MM.1S (cell line): ENCODE measurements around the gene LASP1.

ENCODE experiments used
- DNase-seq: peaks from one replicate; pipeline ENCODE4 v3.0.0-alpha.2; 2015
- H2AFZ ChIP-seq: fragments of 300-600 bp; sonication (generic); 2 replicates; pipeline ENCODE4 v1.6.0; 2016; ENCODE audit warnings: antibody characterized with exemption, low read length
- H3F3A ChIP-seq: fragments of 300-600 bp; sonication (generic); 2 replicates; pipeline ENCODE4 v1.6.1; 2016; ENCODE audit warnings: mild to moderate bottlenecking, antibody characterized with exemption, low read length, moderate library complexity, mixed read lengths; ENCODE audit not compliant: insufficient read depth
- H3K27ac ChIP-seq: fragments of 300-600 bp; sonication (generic); 2 replicates; pipeline ENCODE4 v1.5.1; 2016; ENCODE audit warnings: mild to moderate bottlenecking, low read length
- H3K27me3 ChIP-seq: fragments of 300-600 bp; sonication (generic); replicated peaks from 2 replicates; pipeline ENCODE4 v1.6.0; 2016; ENCODE audit warnings: low read length; ENCODE audit not compliant: insufficient read depth
- H3K36me3 ChIP-seq: fragments of 300-600 bp; sonication (generic); replicated peaks from 2 replicates; pipeline ENCODE4 v1.6.1; 2016; ENCODE audit warnings: mild to moderate bottlenecking, low read length, mixed read lengths; ENCODE audit not compliant: insufficient read depth
- H3K4me1 ChIP-seq: fragments of 300-600 bp; sonication (generic); 2 replicates; pipeline ENCODE4 v1.6.1; 2016; ENCODE audit warnings: low read length, mixed read lengths
- H3K4me2 ChIP-seq: fragments of 300-600 bp; sonication (generic); 2 replicates; pipeline ENCODE4 v1.6.0; 2016; ENCODE audit warnings: low read depth, low read length
- H3K4me3 ChIP-seq: fragments of 300-600 bp; sonication (generic); 2 replicates; pipeline ENCODE4 v1.5.1; 2016; ENCODE audit warnings: low read length, mixed read lengths
- H3K79me2 ChIP-seq: fragments of 300-600 bp; sonication (generic); 2 replicates; pipeline ENCODE4 v1.6.1; 2016; ENCODE audit warnings: mixed run types, low read length, mixed read lengths
- H3K9ac ChIP-seq: fragments of 300-600 bp; sonication (generic); 2 replicates; pipeline ENCODE4 v1.6.1; 2016; ENCODE audit warnings: low read length, mixed read lengths
- H3K9me2 ChIP-seq: fragments of 300-600 bp; sonication (generic); replicated peaks from 2 replicates; pipeline ENCODE4 v1.6.1; 2016; ENCODE audit warnings: mild to moderate bottlenecking, low read length, mixed read lengths; ENCODE audit not compliant: insufficient read depth
- H3K9me3 ChIP-seq: fragments of 300-600 bp; sonication (generic); replicated peaks from 2 replicates; pipeline ENCODE4 v1.6.1; 2016; ENCODE audit warnings: mild to moderate bottlenecking, low read length, mixed read lengths; ENCODE audit not compliant: insufficient read depth
- H4K20me1 ChIP-seq: fragments of 300-600 bp; sonication (generic); 2 replicates; pipeline ENCODE4 v1.6.1; 2016; ENCODE audit warnings: mild to moderate bottlenecking, low read length, moderate library complexity, mixed read lengths; ENCODE audit not compliant: insufficient read depth
- CTCF ChIP-seq: fragments of 300-600 bp; sonication (generic); IDR thresholded peaks from 2 replicates; pipeline ENCODE4 v1.5.1; 2016; ENCODE audit warnings: antibody characterized with exemption, low read length, mixed read lengths
- EZH2 ChIP-seq: fragments of 300-600 bp; sonication (generic); optimal IDR thresholded peaks from 2 replicates; pipeline ENCODE3; 2017; ENCODE audit warnings: low read depth, mild to moderate bottlenecking, antibody characterized with exemption, low read length, mixed read lengths
- EZH2phosphoT487 ChIP-seq: fragments of 300-600 bp; sonication (generic); IDR thresholded peaks from 2 replicates; pipeline ENCODE4 v1.6.1; 2018; ENCODE audit warnings: antibody characterized with exemption, low read length

Gene LASP1

GRCh38 chr17:38893607-38894006, 23.7 kb downstream of the LASP1 start:
- peaks cover 15% of the 10 kb centered on the region for H3F3A ChIP-seq
- DNase-seq: no peak
- H3K4me2 ChIP-seq: no peak overlapping the region
- TF ChIP-seq EZH2: no peak
- TF ChIP-seq EZH2phosphoT487: no peak
- TF ChIP-seq CTCF: no peak
- no peaks in the 10 kb centered on the region for H3K27me3 ChIP-seq
- H3K9me2 ChIP-seq: no peaks in the 10 kb centered on the region
- H4K20me1 ChIP-seq: no peaks in the 10 kb centered on the region
- no peak overlapping the region for H2AFZ ChIP-seq
- H3K9me3 ChIP-seq: no peaks in the 10 kb centered on the region
- no peak overlapping the region for H3K27ac ChIP-seq
- H3K36me3 ChIP-seq: no peaks in the 10 kb centered on the region
- H3K9ac ChIP-seq: no peak overlapping the region
- H3K79me2 ChIP-seq: peaks cover 33% of the 10 kb centered on the region
- no peak overlapping the region for H3K4me3 ChIP-seq
- peaks cover 23% of the 10 kb centered on the region for H3K4me1 ChIP-seq

GRCh38 chr17:38894276-38894675, 24.4 kb downstream of the LASP1 start:
- H3K36me3 ChIP-seq: no peaks in the 10 kb centered on the region
- peaks cover 31% of the 10 kb centered on the region for H3K79me2 ChIP-seq
- H3K9me3 ChIP-seq: no peaks in the 10 kb centered on the region
- H3K27me3 ChIP-seq: no peaks in the 10 kb centered on the region
- H3K27ac ChIP-seq: no peak overlapping the region
- H2AFZ ChIP-seq: no peak overlapping the region
- H3K4me1 ChIP-seq: peaks cover 30% of the 10 kb centered on the region
- H3K4me3 ChIP-seq: no peak overlapping the region
- H3K9me2 ChIP-seq: no peaks in the 10 kb centered on the region
- H4K20me1 ChIP-seq: no peaks in the 10 kb centered on the region
- no peak for TF ChIP-seq EZH2
- no peak for TF ChIP-seq EZH2phosphoT487
- TF ChIP-seq CTCF: no peak
- no peak overlapping the region for H3K9ac ChIP-seq
- DNase-seq: no peak
- no peak overlapping the region for H3K4me2 ChIP-seq
- peaks cover 15% of the 10 kb centered on the region for H3F3A ChIP-seq

DNA sequence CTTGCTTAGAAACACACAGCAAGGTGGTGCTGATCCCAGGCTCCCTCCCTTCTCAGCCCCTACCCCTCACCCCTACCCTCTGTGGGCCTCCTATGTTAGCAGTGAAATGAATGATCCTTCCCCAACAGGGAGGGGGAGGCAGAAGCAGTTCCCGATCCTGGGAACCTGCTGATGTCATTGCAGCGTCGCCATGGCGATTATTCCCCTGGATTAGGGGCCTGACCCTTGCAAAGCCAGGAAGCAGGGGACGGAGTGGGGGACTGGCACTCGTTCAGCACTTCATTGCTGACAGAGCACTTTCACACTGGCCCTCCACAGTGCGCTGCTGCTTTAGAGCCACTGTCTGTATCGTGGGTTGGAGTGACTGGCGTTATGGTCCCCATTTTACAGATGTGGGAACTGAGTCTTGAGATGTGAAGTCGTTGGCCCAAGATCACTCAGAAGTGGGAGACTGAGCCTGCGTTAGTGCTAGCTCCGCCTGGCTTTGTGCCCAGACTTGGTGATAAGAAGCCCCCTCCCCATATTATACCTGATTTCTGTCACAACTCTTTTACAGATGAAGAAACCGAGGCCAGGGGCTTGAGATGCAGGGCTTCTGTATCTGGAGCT, 26.6 kb downstream of the LASP1 start:
- H3K27ac ChIP-seq: no peak overlapping the region; the same call in 1 of the 2 replicates
- no peak overlapping the region for H2AFZ ChIP-seq
- no peak overlapping the region for H3K9ac ChIP-seq
- no peak for DNase-seq
- no peaks in the 10 kb centered on the region for H3K36me3 ChIP-seq
- peaks cover 15% of the 10 kb centered on the region for H3F3A ChIP-seq
- H3K4me2 ChIP-seq: no peak overlapping the region
- TF ChIP-seq CTCF (no peak), EZH2phosphoT487 (no peak), EZH2 (no peak)
- no peaks in the 10 kb centered on the region for H3K9me2 ChIP-seq
- H3K9me3 ChIP-seq: no peaks in the 10 kb centered on the region
- H3K4me1 ChIP-seq: peaks cover 33% of the 10 kb centered on the region
- H3K27me3 ChIP-seq: no peaks in the 10 kb centered on the region
- H3K4me3 ChIP-seq: no peak overlapping the region
- H4K20me1 ChIP-seq: no peaks in the 10 kb centered on the region
- peaks cover 35% of the 10 kb centered on the region for H3K79me2 ChIP-seq
